Stimulated activated CD4-positive, alpha-beta T cell treated with anti-CD3 and anti-CD28 coated beads, Interleukin-4, amount 100 ng/mL, for 24 hours (primary cell): ENCODE measurements around the gene DBX2.
"Not testable (repeated sequence)": the region's sequence is repeated elsewhere in the genome, so short reads cannot be mapped to it uniquely, and the experiment has no call there.

Experiments
- DNase-seq: peaks from one replicate; pipeline ENCODE4 v3.0.0-alpha.2; 2020

DBX2 gene

DNA sequence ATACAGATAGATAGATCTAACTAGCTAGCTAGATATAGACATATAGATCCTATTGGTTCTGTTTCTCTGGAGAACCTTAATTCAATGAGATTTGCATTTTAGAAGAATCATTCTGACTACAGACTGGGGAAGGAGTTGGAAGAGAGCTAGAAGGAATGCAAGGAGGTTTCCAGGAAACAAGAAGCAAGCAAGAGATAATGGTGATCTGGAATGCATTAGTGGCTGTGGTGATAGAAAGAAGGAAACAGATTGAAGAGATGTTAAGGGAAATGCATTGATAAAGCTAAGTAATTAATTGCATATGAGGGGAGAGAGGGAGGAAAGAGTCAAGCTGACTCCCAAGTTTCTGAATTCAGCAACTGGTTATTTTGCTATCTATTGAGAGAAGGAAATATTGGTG, 42.7 kb downstream of the DBX2 start:
- DNase-seq, result no peak

DNA sequence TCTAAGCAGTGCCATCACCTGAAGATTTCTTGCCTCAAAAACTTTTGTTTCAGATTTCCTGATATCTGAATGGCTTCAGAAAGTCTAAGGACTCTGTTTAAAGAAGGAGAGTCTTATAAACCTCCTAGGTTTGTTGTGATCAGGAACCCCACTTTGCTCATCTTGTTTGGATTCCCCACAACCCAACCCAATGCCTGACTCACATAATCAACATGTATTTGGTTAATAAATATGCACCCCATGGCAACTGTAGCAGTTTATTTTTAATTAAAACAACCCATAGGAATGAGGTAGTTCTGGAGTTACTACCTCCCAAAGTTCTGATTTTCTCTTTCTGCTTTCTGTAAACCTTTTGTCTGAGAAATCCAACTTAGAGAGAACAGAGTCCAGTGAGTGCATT, 51.5 kb downstream of the DBX2 start:
- DNase-seq, result no peak

DNA sequence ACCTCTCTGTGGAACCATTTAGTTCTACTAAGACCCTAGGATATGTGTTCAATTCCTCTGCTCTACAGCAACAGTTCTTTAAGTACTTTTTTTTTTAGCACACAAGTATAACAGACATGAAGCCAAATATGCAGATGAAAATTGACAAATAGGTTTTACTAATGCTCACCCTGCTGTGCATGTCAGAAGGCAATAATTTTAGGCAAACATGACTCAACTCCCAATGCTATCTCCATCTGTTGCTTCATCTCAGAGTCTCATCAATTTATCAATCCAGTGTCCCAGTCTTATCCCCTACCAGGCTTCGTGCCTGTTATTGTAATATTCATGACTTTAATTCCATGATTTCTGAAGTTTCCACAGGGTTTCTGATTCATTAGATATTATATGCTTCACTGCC, 57.7 kb downstream of the DBX2 start:
- no peak for DNase-seq

DNA sequence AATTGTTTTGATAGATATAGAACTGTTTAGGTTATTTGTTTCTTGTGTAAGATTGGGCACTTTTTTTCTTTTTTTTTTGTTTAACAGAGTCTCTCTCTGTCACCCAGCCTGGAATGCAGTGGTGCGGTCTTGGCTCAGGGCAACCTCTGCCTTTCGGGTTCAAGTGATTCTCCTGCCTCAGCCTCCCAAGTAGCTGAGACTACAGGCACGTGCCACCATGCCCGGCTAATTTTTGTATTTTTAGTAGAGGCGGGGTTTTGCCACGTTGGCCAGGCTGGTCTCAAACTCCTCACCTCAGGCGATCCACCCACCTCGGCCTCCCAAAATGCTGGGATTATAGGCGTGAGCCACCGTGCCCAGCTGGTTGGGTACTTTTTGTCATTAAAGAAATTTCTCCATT, 66.0 kb downstream of the DBX2 start:
- DNase-seq, result not testable (repeated sequence)

DNA sequence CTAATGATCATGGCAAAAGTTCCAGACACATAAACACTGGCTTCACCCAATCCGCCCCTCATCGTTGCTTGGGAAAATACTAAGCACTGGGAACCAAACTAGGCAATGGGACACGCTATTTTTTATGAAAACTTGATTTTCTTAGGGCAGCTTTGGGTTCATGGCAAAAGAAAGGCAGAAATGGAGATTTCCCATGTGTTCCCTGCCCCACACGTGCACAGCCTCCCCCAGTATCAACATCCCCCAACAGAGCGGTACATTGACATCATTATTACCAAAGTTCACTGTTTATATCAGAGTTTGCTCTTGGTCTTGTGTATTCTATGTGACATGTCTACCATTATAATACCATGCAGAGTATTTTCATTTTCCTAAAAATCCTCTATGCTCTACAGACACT, 71.0 kb downstream of the DBX2 start:
- no peak for DNase-seq

DNA sequence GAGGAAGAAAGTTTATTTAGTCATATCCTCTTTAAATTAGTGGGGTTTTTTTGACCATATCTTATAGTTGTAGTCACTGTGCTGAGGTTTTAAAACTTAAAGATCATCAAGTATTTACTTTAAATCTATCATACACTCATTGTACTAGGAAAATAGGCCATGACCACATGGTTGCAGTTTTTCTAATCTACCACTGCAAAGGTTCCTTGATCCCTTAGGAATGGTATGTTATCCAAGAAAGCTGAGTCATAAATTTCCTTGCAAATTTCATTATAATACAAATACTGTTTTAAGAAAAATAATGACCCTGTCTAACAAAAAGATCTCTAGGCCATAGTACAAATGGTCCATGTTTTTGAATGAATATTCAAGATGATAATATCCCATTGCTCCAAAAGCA, 74.7 kb downstream of the DBX2 start:
- no peak for DNase-seq

DNA sequence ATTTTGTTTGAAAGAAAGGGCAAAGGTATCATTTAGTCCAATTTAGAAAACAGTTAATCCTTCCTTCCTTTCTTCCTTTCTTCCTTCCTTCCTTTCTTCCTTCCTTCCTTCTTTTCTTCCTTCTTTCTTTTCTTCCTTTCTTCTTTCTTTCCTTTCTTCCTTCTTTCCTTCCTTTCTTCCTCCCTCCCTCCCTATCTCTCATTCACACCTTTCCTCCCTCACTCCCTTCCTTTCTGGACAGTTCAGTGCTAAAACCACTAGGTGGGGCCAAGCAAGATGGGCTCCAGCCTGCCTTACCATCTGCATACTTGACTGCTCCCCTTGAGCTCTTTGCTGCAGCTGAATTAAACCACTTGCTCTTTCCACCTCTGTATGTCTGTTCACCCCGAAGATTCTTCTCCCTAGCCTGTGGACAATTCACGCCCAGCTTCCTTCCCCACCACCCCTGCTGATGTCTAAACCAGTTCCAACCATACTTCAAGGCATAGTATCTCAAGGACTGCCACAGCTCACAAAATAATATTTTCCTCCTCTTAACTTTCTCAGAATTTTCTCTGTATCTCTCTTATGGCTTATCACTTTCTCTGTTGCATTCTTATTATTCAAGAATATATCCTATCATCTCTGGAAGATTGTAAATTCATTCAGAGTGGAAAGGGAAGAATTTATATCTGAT, 78.0 kb downstream of the DBX2 start:
- DNase-seq, result no peak

DNA sequence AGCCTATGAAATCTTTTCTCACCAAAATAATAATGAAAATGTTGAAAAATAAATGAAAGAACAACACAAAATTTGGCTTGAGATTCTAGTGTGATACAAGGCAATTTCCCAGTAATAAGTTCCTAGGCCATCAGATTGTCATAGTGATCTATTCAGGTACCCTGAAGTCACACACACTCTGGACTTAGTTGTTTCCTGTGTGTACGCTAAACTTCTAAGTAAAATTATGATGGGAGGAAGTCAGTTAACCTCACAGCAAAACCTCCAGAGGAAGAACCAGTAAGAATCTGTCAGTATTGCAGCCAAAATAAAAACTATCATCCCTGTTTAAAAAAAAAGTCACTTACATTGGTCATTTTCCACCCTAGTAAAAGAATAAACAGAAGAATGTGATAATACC, 81.9 kb downstream of the DBX2 start:
- no peak for DNase-seq
